IMR-90 (cell line): ENCODE data around the gene PCP4L1.

ENCODE experiments used
- CTCF ChIP-seq: conservative IDR thresholded peaks from 2 replicates; pipeline ENCODE4 v1.5.1; 2012; ENCODE audit warnings: mild to moderate bottlenecking, low read depth, low read length, improper control_type of control experiment
- MAZ ChIP-seq: IDR thresholded peaks from 2 replicates; pipeline ENCODE4 v1.6.1; 2012; ENCODE audit warnings: low read depth, mild to moderate bottlenecking, low read length, improper control_type of control experiment, moderate library complexity, borderline replicate concordance
- MXI1 ChIP-seq: IDR thresholded peaks from 2 replicates; pipeline ENCODE4 v1.6.1; 2012; ENCODE audit warnings: low read depth, mild to moderate bottlenecking, low read length, moderate library complexity, borderline replicate concordance
- NFE2L2 ChIP-seq: fragments of 150-350 bp; IDR thresholded peaks from 2 replicates; pipeline ENCODE4 v1.6.1; 2016; ENCODE audit warnings: low read depth, mild to moderate bottlenecking, low read length
- POLR2A ChIP-seq: IDR thresholded peaks from 2 replicates; pipeline ENCODE4 v1.6.1; 2012; ENCODE audit warnings: mild to moderate bottlenecking, low read depth, low read length
- RAD21 ChIP-seq: IDR thresholded peaks from 2 replicates; pipeline ENCODE4 v1.6.1; 2012; ENCODE audit warnings: low read length, improper control_type of control experiment
- RFX5 ChIP-seq: IDR thresholded peaks from 2 replicates; pipeline ENCODE4 v1.8.0; 2012; ENCODE audit warnings: low read depth, mild to moderate bottlenecking, low read length, moderate library complexity

GRCh38 chr1:161226759-161227158 lies 31.8 kb upstream of the PCP4L1 start:
- TF ChIP-seq CTCF = no peak
- TF ChIP-seq POLR2A = no peak
- no peak for TF ChIP-seq NFE2L2
- no peak for TF ChIP-seq RAD21
- TF ChIP-seq MXI1 = no peak
- TF ChIP-seq RFX5 = no peak
- no peak for TF ChIP-seq MAZ
